ENCODE measurements around the gene ALDH3B2.

Gene ALDH3B2

DNA sequence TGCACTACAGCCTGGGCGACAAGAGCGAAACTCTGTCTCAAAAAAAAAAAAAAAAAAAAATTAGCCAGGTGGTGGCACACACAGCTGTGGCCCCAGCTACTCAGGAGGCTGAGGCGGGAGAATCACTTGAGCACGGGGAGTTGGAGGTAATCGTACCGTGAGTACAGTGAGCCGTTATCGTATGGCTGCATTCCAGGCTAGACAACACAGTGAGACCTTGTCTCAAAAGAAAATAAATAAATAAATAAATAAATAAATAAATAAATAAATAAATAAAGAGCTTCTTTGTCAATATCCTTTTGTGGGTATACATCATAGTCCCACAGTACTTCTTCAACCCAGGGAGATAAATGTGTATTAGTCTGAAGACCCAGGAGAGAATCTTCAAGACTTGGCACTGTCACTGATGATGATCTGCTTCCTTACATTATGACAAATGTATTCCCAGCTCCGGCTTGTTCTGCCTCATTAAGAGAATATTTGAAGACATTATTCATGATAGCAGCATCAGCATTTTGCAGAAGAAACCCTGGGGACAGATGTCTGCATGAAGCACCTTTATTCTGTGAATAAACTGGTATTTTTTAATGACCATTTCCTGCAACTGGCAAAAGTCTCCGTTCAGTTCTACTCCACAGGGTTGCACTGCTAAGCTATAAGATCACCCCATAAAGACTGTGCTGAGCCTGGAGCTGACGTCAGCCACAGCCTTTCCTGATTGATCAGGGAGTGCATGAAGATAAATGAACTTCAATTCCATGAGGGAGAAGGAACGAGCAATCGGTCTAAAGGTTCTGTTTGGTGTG, 22.2 kb downstream of the ALDH3B2 start:
- Histone ChIP-seq H3K36me3 (ENCODE audit: control insufficient read depth, insufficient read depth, low read length) (no peaks in the 10 kb centered on the region), H3K4me3 (ENCODE audit: insufficient read depth, low read depth, low read length, poor library complexity, severe bottlenecking) (no peak overlapping the region), H3K27ac (ENCODE audit: insufficient read depth, low read length, poor library complexity, severe bottlenecking) (no peak overlapping the region), H3K9me3 (ENCODE audit: control insufficient read depth, low read length) (no peaks in the 10 kb centered on the region), H3K27me3 (replicated peaks; ENCODE audit: control insufficient read depth, insufficient read depth, low read length, poor library complexity, severe bottlenecking) (no peaks in the 10 kb centered on the region), H3K4me1 (ENCODE audit: control insufficient read depth, insufficient read depth, low read length, poor library complexity, severe bottlenecking) (peaks cover 5% of the 10 kb centered on the region)
- no peak for DNase-seq

DNA sequence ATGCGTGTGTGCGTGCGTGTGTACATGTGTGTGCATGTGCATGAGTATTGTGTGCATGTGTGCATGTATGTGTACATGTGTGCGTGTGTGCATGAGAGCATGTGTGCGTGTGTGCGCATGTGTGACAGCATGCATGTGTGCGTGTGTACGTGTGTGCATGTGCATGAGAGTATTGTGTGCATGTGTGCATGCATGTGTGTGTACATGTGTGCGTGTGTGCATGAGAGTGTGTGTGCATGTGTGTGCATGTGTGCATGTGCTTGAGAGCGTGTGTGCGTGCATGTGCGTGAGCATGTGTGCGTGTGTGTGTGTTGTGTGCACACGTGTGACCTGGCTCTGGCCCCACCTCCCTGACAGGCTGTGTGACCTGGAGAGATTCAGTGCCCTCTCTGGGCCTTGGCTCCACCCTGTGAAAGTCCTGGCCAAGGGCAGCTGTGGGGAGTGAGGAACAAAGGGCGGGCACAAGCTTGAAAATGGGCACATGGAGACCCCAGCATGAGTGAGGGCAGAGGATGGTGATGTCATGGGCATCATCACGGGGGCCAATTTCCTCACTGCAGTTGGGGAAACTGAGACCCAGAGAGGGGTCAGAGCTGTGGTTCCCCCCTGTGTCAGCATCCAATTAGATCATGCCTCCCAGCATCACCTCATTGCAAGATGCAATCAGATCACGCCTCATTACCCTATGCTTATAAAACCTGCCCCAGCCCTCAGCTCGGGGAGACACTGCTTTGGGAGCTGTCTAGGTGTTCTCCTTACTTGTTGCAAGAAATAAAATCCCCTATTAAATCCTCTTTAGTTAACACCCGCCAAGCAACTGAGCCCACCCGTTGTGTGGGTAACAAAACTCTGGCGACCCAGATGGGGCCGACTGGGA, 24.6 kb downstream of the ALDH3B2 start:
- Histone ChIP-seq H3K36me3 (ENCODE audit: control insufficient read depth, insufficient read depth, low read length) (no peaks in the 10 kb centered on the region), H3K4me1 (ENCODE audit: control insufficient read depth, insufficient read depth, low read length, poor library complexity, severe bottlenecking) (peaks cover 16% of the 10 kb centered on the region), H3K4me3 (ENCODE audit: insufficient read depth, low read depth, low read length, poor library complexity, severe bottlenecking) (peak overlapping the region; percentile 68), H3K27ac (ENCODE audit: insufficient read depth, low read length, poor library complexity, severe bottlenecking) (peak overlapping the region; percentile 75), H3K9me3 (ENCODE audit: control insufficient read depth, low read length) (no peaks in the 10 kb centered on the region), H3K27me3 (replicated peaks; ENCODE audit: control insufficient read depth, insufficient read depth, low read length, poor library complexity, severe bottlenecking) (no peaks in the 10 kb centered on the region)
- DNase-seq = no peak

DNA sequence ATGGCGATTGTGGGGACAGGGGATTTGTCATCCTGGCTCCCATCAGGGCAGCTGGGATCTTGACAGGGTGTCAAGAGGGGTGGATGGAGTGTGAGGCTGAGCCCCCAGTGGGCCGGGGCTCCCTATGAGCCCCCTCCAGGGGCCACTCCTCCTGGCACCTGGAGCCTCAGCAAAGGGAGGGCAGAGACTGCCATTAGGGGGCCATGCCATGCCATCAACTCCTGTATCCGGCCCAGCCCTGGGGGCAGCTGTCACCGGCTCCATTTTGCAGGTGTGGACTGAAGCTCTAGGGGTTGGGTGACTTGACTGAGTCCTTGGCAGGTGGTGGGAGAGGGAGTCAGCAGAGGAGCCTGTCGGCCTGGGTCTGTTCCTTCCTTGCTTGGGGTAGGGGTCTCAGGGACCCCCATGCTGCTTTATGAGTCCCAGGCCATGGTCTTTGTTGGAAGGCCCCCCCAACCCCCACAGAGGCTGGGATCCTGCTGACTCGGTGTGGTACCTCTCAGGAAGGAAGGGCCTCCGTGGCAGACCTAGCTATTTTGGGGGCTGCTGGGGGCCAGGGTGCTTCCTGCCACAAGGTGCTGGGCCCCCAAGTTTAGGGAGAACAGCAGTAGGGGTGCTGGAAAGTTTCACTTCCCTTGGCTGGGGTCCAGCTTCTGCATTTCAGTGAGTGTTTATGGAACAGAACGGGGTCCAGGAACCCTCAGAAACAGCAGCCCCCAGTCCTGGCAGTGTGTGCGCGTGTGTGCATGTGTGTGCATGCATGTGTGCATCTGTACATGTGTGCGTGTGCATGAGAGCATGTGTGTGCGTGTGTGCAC, 25.4 kb downstream of the ALDH3B2 start:
- H3K9me3 ChIP-seq (ENCODE audit: control insufficient read depth, low read length) = no peaks in the 10 kb centered on the region
- H3K36me3 ChIP-seq (ENCODE audit: control insufficient read depth, insufficient read depth, low read length) = no peaks in the 10 kb centered on the region
- H3K4me3 ChIP-seq (ENCODE audit: insufficient read depth, low read depth, low read length, poor library complexity, severe bottlenecking) = no peak overlapping the region
- H3K4me1 ChIP-seq (ENCODE audit: control insufficient read depth, insufficient read depth, low read length, poor library complexity, severe bottlenecking) = peaks cover 16% of the 10 kb centered on the region
- no peak for DNase-seq
- H3K27ac ChIP-seq (ENCODE audit: insufficient read depth, low read length, poor library complexity, severe bottlenecking) = no peak overlapping the region
- no peaks in the 10 kb centered on the region for H3K27me3 ChIP-seq (replicated peaks; ENCODE audit: control insufficient read depth, insufficient read depth, low read length, poor library complexity, severe bottlenecking)

DNA sequence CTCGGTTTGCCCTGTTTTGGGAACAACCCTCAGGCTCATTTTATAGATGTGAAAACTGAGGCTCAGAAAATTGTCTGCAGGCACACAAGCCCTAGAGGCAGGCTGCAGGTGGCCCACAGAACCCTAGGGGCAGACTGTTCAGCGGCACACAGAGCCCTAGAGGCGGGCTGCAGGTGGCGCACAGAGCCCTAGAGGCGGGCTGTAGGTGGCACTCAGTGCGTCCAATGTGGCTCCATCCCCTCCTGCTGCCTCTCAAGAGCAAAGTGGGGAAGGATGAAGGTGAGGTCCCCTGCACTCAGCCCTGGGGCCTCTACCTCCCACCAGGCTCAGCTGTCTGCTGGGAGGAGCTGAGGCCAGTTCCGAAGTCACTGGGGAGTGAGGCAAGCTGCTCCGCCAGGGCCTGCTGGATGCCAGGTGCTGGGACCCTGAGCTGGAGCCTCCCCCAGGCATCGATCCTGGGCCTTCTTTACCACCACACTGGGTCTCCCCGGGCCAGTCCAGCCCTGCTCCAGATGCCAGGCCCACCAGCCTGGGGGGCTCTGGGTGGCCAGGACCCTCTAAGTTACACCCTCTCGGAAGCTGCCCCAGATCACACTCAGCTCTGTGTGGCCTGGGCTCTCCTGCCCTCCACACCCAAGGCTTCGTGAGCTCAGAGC, 26.2 kb downstream of the ALDH3B2 start:
- Histone ChIP-seq H3K4me1 (ENCODE audit: control insufficient read depth, insufficient read depth, low read length, poor library complexity, severe bottlenecking) (peaks cover 16% of the 10 kb centered on the region), H3K4me3 (ENCODE audit: insufficient read depth, low read depth, low read length, poor library complexity, severe bottlenecking) (no peak overlapping the region), H3K36me3 (ENCODE audit: control insufficient read depth, insufficient read depth, low read length) (no peaks in the 10 kb centered on the region), H3K9me3 (ENCODE audit: control insufficient read depth, low read length) (no peaks in the 10 kb centered on the region), H3K27ac (ENCODE audit: insufficient read depth, low read length, poor library complexity, severe bottlenecking) (no peak overlapping the region), H3K27me3 (replicated peaks; ENCODE audit: control insufficient read depth, insufficient read depth, low read length, poor library complexity, severe bottlenecking) (no peaks in the 10 kb centered on the region)
- DNase-seq = no peak

DNA sequence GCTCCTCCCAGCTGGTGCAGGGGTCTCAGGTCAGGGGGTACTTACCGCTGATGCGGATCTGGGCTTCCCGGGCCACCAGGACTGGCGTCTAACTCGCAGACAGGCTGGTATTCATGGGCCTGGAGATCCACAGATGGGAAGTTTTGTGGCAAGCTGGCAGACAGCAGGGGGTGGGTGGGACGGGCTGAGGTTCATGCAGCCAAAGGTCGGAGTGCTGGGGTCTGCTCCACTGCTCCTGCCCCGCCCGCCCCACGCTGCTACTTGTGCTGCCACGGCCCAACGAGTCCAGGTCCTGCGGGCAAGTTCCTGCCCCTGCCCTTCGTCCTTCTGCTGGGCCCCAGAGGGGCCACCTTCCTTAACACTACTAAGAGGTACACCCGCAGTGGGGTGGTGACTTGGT, 27.0 kb downstream of the ALDH3B2 start:
- no peak overlapping the region for H3K27ac ChIP-seq (ENCODE audit: insufficient read depth, low read length, poor library complexity, severe bottlenecking)
- H3K36me3 ChIP-seq (ENCODE audit: control insufficient read depth, insufficient read depth, low read length) = no peaks in the 10 kb centered on the region
- no peaks in the 10 kb centered on the region for H3K9me3 ChIP-seq (ENCODE audit: control insufficient read depth, low read length)
- H3K4me3 ChIP-seq (ENCODE audit: insufficient read depth, low read depth, low read length, poor library complexity, severe bottlenecking) = no peak overlapping the region
- DNase-seq = no peak
- H3K27me3 ChIP-seq (replicated peaks; ENCODE audit: control insufficient read depth, insufficient read depth, low read length, poor library complexity, severe bottlenecking) = no peaks in the 10 kb centered on the region
- H3K4me1 ChIP-seq (ENCODE audit: control insufficient read depth, insufficient read depth, low read length, poor library complexity, severe bottlenecking) = peaks cover 16% of the 10 kb centered on the region

DNA sequence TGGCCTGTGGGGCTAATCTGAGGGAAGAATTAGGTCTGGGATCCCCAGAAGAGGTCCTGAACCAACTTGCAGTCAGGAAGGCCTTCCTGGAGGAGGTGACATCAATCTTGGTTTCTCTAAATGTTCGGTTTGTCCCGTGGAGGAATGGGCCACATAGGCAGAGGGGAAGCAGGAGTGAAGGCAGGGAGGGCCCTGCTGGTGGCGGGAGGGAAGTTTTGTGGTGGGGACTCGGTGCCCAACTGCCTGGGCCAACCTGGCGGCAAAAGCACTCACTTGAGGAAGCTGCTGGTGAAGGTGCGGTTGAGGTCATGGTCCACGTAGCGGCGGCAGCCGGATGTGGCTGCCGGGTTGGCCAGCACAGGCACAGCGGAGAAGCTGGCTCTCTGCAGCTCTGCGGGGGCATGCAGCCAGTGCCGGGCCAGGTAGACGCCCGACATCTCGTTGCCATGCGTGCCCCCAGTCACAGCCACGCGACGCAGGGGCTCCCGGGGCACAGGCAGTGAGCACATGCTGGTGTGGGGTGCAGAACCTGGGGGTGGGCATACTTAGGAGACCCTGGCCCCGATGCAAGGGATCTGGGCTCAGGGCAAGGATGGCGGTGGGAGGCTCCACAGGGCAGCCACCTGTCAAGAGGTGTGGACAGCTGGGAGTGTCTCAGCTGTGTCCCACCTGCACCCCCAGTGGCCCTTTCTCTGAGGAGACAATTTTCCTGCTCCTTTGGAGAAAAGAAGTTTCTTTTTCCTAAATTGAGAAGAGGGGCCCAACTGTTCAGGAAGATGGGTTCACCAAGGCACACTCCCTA, 27.7 kb downstream of the ALDH3B2 start:
- no peaks in the 10 kb centered on the region for H3K9me3 ChIP-seq (ENCODE audit: control insufficient read depth, low read length)
- H3K27ac ChIP-seq (ENCODE audit: insufficient read depth, low read length, poor library complexity, severe bottlenecking) = no peak overlapping the region
- no peak overlapping the region for H3K4me3 ChIP-seq (ENCODE audit: insufficient read depth, low read depth, low read length, poor library complexity, severe bottlenecking)
- H3K4me1 ChIP-seq (ENCODE audit: control insufficient read depth, insufficient read depth, low read length, poor library complexity, severe bottlenecking) = peaks cover 16% of the 10 kb centered on the region
- H3K36me3 ChIP-seq (ENCODE audit: control insufficient read depth, insufficient read depth, low read length) = no peaks in the 10 kb centered on the region
- no peaks in the 10 kb centered on the region for H3K27me3 ChIP-seq (replicated peaks; ENCODE audit: control insufficient read depth, insufficient read depth, low read length, poor library complexity, severe bottlenecking)
- DNase-seq = peak in 2 of 3 donors; percentile 16 to 19

DNA sequence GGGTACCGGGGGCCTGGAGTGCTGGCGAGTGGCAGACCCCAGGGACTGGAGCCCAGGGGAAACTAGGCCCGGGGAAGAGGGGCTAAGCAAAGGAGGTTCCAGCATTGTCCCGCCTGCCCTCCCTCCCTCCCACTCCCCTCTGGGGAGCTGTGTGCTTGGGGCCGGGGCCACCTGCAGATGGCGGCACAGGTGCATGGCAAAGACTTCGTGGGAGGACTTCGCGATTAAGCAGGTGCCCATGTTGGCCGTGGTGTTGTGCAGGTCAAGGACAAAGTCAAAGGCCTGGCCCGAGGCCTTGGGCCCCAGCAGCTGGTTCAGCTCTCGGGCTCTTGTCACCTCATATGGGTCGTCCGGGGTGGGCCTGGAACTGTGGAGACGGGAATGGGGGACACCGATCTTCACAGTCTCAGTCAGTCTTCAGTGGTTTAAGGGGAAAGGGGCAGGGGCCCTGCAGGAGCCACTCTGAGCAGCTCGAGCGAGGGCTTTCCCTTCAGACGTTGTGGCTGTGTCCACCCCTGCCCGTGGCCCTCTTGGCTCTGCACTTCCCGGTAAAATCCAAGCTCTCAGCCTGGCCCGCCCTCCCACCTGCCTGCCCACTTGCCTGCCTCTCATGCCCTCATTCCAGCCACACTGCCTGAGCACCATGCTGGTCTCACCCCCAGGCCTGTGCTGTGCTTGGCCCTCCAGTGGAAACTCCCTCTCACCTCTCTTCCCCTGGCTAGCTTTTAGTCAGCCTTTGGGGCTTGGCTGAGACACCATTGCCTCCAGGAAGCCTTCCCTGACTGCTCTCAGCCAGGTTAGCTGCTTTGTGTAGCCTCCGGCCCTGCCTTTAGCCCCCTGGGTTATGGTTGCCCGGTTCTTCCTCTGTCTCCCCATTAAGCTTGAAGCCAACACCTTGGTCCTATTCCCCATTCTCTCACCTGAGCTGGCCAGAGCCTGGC, 28.6 kb downstream of the ALDH3B2 start:
- no peak for DNase-seq
- no peaks in the 10 kb centered on the region for H3K9me3 ChIP-seq (ENCODE audit: control insufficient read depth, low read length)
- no peak overlapping the region for H3K27ac ChIP-seq (ENCODE audit: insufficient read depth, low read length, poor library complexity, severe bottlenecking)
- no peaks in the 10 kb centered on the region for H3K36me3 ChIP-seq (ENCODE audit: control insufficient read depth, insufficient read depth, low read length)
- H3K4me1 ChIP-seq (ENCODE audit: control insufficient read depth, insufficient read depth, low read length, poor library complexity, severe bottlenecking) = peaks cover 16% of the 10 kb centered on the region
- no peak overlapping the region for H3K4me3 ChIP-seq (ENCODE audit: insufficient read depth, low read depth, low read length, poor library complexity, severe bottlenecking)
- no peaks in the 10 kb centered on the region for H3K27me3 ChIP-seq (replicated peaks; ENCODE audit: control insufficient read depth, insufficient read depth, low read length, poor library complexity, severe bottlenecking)

DNA sequence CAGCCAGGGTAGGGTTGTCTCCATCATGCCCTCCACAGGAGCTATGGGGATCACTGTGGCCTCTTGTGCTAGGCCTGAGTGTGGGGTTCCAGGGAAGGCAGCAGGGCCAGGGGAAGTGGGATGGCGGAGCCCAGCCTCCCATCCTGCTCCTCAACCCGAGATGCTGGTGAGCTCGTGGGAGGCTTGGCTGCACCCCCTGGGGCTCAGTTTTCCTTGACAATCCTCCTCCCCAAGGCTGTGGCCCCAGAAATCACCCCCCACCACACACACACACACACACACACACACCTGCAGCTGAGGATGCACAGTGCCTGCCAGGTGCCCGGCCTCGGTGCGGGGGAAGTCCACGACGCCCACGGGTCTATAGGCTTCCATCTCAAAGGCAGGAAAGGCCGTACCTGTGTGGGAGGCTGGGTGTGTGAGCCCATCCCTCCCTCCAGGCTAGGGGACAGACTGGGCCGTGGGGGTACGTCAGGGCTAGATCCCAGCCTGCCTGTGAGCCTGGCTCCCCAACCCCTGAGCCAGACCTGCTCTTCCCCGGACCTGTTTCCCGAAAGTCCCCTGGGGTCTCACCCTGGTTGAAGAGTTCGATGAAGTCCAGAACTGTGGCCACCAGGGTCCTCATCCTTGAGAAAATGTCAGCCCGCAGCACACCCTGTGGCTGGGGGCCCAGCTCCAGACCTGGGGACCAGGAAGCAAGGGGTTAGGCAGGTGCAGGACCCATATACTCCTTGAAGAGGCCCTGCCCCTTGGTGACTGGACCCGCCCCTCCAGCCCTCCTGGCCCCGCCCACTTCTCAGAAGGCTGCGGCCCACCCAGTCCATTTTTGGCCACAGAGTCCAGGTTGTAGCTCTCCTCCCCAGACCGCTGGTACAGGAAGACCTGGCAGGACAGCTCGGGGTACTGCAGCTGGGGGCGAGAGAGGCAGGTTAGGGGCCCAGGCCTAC, 29.7 kb downstream of the ALDH3B2 start:
- Histone ChIP-seq H3K27ac (ENCODE audit: insufficient read depth, low read length, poor library complexity, severe bottlenecking) (no peak overlapping the region), H3K9me3 (ENCODE audit: control insufficient read depth, low read length) (no peaks in the 10 kb centered on the region), H3K36me3 (ENCODE audit: control insufficient read depth, insufficient read depth, low read length) (no peaks in the 10 kb centered on the region), H3K27me3 (replicated peaks; ENCODE audit: control insufficient read depth, insufficient read depth, low read length, poor library complexity, severe bottlenecking) (no peaks in the 10 kb centered on the region), H3K4me3 (ENCODE audit: insufficient read depth, low read depth, low read length, poor library complexity, severe bottlenecking) (no peak overlapping the region), H3K4me1 (ENCODE audit: control insufficient read depth, insufficient read depth, low read length, poor library complexity, severe bottlenecking) (peaks cover 16% of the 10 kb centered on the region)
- no peak for DNase-seq

Measured in effector memory CD4-positive, alpha-beta T cell (primary cell).